Caco-2 (cell line): ENCODE measurements around the gene BACE2. TPM values are rescaled to one million over a fixed set of nuclear protein-coding genes. Genes with fewer than 3 reads are reported as not detected.

Experiments
- BruUV-seq: library from RNA; stranded (reverse); fragments of 400-500 nt; replicated peaks from 2 replicates; lab custom pipeline; 2021; lab: Mats Ljungman, UMichigan
- CTCF ChIA-PET: fragments of 300-600 bp; sonication (Branson Sonifier 250); formaldehyde crosslinking; loops from one replicate; lab custom pipeline; 2022; ENCODE audit warnings: antibody characterized with exemption; lab: Charles Lee
- POLR2A ChIA-PET: fragments of 300-600 bp; sonication (Branson Sonifier 250); formaldehyde crosslinking; loops from one replicate; lab custom pipeline; 2022; ENCODE audit warnings: antibody characterized with exemption; lab: Charles Lee
- DNase-seq, 2 experiments: peaks; one replicate each; pipeline versions ENCODE4 v3.0.0 to v3.0.0-alpha.2; 2020 to 2022
- H3K27me3 ChIP-seq: replicated peaks from 2 replicates; pipeline ENCODE4 v1.6.0; 2011; ENCODE audit warnings: low read length; ENCODE audit not compliant: control insufficient read depth, insufficient read depth
- H3K36me3 ChIP-seq: 2 replicates; pipeline ENCODE4 v1.5.1; 2011; ENCODE audit warnings: low read length; ENCODE audit not compliant: control insufficient read depth, insufficient read depth
- H3K4me1 ChIP-seq: fragments of 250-450 bp; sonication (Bioruptor Pico); 2 replicates; pipeline ENCODE4 v1.5.1; 2020; ENCODE audit warnings: mild to moderate bottlenecking
- H3K4me3 ChIP-seq: 2 replicates; pipeline ENCODE4 v1.5.1; 2011; ENCODE audit warnings: low read depth, mild to moderate bottlenecking, control low read depth, low read length
- H3K9me3 ChIP-seq: fragments of 250-450 bp; sonication (Bioruptor Pico); 2 replicates; pipeline ENCODE4 v1.5.1; 2020; ENCODE audit warnings: mild to moderate bottlenecking, moderate library complexity
- H3K27ac Mint-ChIP-seq: one replicate; pipeline ENCODE4 v1.8.0; 2022; ENCODE audit warnings: mixed read lengths; ENCODE audit not compliant: unreplicated experiment
- H3K27me3 Mint-ChIP-seq: one replicate; pipeline ENCODE4 v1.8.0; 2022; ENCODE audit warnings: mixed read lengths; ENCODE audit not compliant: insufficient read depth, unreplicated experiment
- H3K36me3 Mint-ChIP-seq: one replicate; pipeline ENCODE4 v1.8.0; 2022; ENCODE audit warnings: mild to moderate bottlenecking, mixed read lengths; ENCODE audit not compliant: insufficient read depth, unreplicated experiment
- H3K4me1 Mint-ChIP-seq: one replicate; pipeline ENCODE4 v1.8.0; 2022; ENCODE audit warnings: low read depth, mixed read lengths; ENCODE audit not compliant: unreplicated experiment
- H3K4me3 Mint-ChIP-seq: one replicate; pipeline ENCODE4 v1.8.0; 2022; ENCODE audit warnings: mild to moderate bottlenecking, moderate library complexity, mixed read lengths; ENCODE audit not compliant: unreplicated experiment
- H3K9me3 Mint-ChIP-seq: one replicate; pipeline ENCODE4 v1.8.0; 2022; ENCODE audit warnings: mixed read lengths; ENCODE audit not compliant: unreplicated experiment
- CTCF ChIP-seq, 2 experiments: fragments of 200-600 bp in 1 of 2; IDR thresholded peaks; 1 replicate in 1 of 2; 2 replicates in 1 of 2; pipeline versions ENCODE4 v1.5.1 to v1.8.0; 2011 to 2022; ENCODE audit warnings: antibody characterized with exemption in 1 of 2, control low read depth in 1 of 2, inconsistent platforms in 1 of 2, low read depth in 1 of 2, low read length in 1 of 2, mild to moderate bottlenecking in 1 of 2, moderate library complexity in 1 of 2; ENCODE audit not compliant: insufficient read depth in 1 of 2, severe bottlenecking in 1 of 2, unreplicated experiment in 1 of 2
- intact Hi-C: fragments of 100-400 bp; cut with micrococcal nuclease; formaldehyde crosslinking; loops from one replicate; pipeline ENCODE4 v1.10.0; 2022; ENCODE audit not compliant: unreplicated experiment
- total RNA-seq: library from RNA; stranded (reverse); gene quantifications from 2 replicates; pipeline ENCODE4 v1.2.3, GENCODE V29; 2022

Gene BACE2
- total RNA-seq, 1 experiment from 2014 or later, result 8.8 TPM

- BruUV-seq, result no TSS peak
- no peaks in the 10 kb centered on the region for H3K36me3 ChIP-seq
- intact Hi-C loops, result no loop called here
- ChIA-PET POLR2A (no interaction called here), CTCF (no interaction called here)
- no peak for TF ChIP-seq CTCF (IDR thresholded peaks at IDR 0.05; ENCODE audit: insufficient read depth in 1 of 2, low read depth in 1 of 2, low read length in 1 of 2, severe bottlenecking in 1 of 2, unreplicated experiment in 1 of 2)
- H3K27me3 ChIP-seq, result no peaks in the 10 kb centered on the region
- Mint-ChIP-seq H3K4me1 (peaks cover 15% of the 10 kb centered on the region), H3K4me3 (peak overlapping the region; percentile 74), H3K27ac (peak overlapping the region; percentile 57), H3K27me3 (no peaks in the 10 kb centered on the region), H3K9me3 (no peaks in the 10 kb centered on the region), H3K36me3 (no peaks in the 10 kb centered on the region)
- H3K4me1 ChIP-seq, result peaks cover 29% of the 10 kb centered on the region
- no peak for DNase-seq
- peak overlapping the region; percentile 52 for H3K4me3 ChIP-seq
- no peaks in the 10 kb centered on the region for H3K9me3 ChIP-seq
Observed at GRCh38 chr21:41315726-41316125, 147.8 kb downstream of the BACE2 start.

GRCh38 chr21:41316200-41317062 is 148.5 kb downstream of the BACE2 start, which contains the start of gene FAM3B:
Gene FAM3B (plus strand): TSS chr21:41316801. CDS start chr21:41316880, 79 bp downstream.
- Mint-ChIP-seq H3K36me3 (no peaks in the 10 kb centered on the region), H3K4me1 (peaks cover 19% of the 10 kb centered on the region), H3K4me3 (peak within 1 kb of the TSS; percentile 74), H3K9me3 (no peaks in the 10 kb centered on the region), H3K27me3 (no peaks in the 10 kb centered on the region), H3K27ac (peak within 1 kb of the TSS; percentile 81)
- Histone ChIP-seq H3K36me3 (no peaks in the 10 kb centered on the region), H3K9me3 (no peaks in the 10 kb centered on the region), H3K27me3 (no peaks in the 10 kb centered on the region), H3K4me3 (peak within 1 kb of the TSS; percentile 52), H3K4me1 (peaks cover 36% of the 10 kb centered on the region)
- ChIA-PET CTCF (no interaction called here), POLR2A (interaction anchor here (0.6 kb wide), 1 partner anchor 130 kb away, joined by 5 read pairs; no protein-coding TSS in a partner anchor)
- TF ChIP-seq CTCF (IDR thresholded peaks at IDR 0.05; ENCODE audit: insufficient read depth in 1 of 2, low read depth in 1 of 2, low read length in 1 of 2, severe bottlenecking in 1 of 2, unreplicated experiment in 1 of 2), result no peak
- intact Hi-C loops, result no loop called here
- no TSS peak for BruUV-seq
- DNase-seq, result peak; percentile 74 to 79

GRCh38 chr21:41317063-41317392 is 149.1 kb downstream of the BACE2 start:
- H3K27me3 ChIP-seq, result no peaks in the 10 kb centered on the region

More at GRCh38 chr21:41317063-41317392, 149.1 kb downstream of the BACE2 start:
- H3K4me1 ChIP-seq, result peaks cover 42% of the 10 kb centered on the region
- H3K4me1 Mint-ChIP-seq, result peaks cover 25% of the 10 kb centered on the region
- peak overlapping the region; percentile 74 for H3K4me3 Mint-ChIP-seq
- BruUV-seq, result no TSS peak
- no peaks in the 10 kb centered on the region for H3K9me3 ChIP-seq
- H3K36me3 ChIP-seq, result no peaks in the 10 kb centered on the region
- H3K27me3 Mint-ChIP-seq, result no peaks in the 10 kb centered on the region
- peak overlapping the region; percentile 52 for H3K4me3 ChIP-seq
- DNase-seq, result no peak
- intact Hi-C loops, result no loop called here
- CTCF ChIA-PET, result no interaction called here
- TF ChIP-seq CTCF (IDR thresholded peaks at IDR 0.05; ENCODE audit: insufficient read depth in 1 of 2, low read depth in 1 of 2, low read length in 1 of 2, severe bottlenecking in 1 of 2, unreplicated experiment in 1 of 2), result no peak
- peak overlapping the region; percentile 81 for H3K27ac Mint-ChIP-seq
- H3K9me3 Mint-ChIP-seq, result no peaks in the 10 kb centered on the region
- H3K36me3 Mint-ChIP-seq, result peaks cover 2% of the 10 kb centered on the region
- POLR2A ChIA-PET, result interaction anchor here (0.6 kb wide), 1 partner anchor 129 kb away, joined by 5 read pairs; no protein-coding TSS in a partner anchor
